HCT116 (cell line): ENCODE results near the gene HSF2BP. TPM values are rescaled to one million over a fixed set of nuclear protein-coding genes. Genes with fewer than 3 reads are reported as not detected.

Source experiments
- ATAC-seq: fragments of 200-7000 bp; cut with Tn5 transposase; 2 replicates; pipeline ENCODE4 v1.9.1; 2020; ENCODE audit warnings: mild to moderate bottlenecking, moderate library complexity
- BruUV-seq: library from RNA; stranded (reverse); fragments of 400-500 nt; replicated peaks from 2 replicates; lab custom pipeline; 2021; lab: Mats Ljungman, UMichigan
- CTCF ChIA-PET: fragments of 300-600 bp; sonication (Branson Sonifier 250); formaldehyde crosslinking; loops from one replicate; lab custom pipeline; 2021; ENCODE audit warnings: antibody characterized with exemption; lab: Charles Lee
- POLR2A ChIA-PET: fragments of 300-600, 350-600 bp; sonication (Branson Sonifier 250); formaldehyde crosslinking; loops from one replicate; lab custom pipeline; 2021; ENCODE audit warnings: antibody characterized with exemption; lab: Charles Lee
- RAD21 ChIA-PET, 2 experiments: fragments of 300-600 bp; sonication (Branson Sonifier 250); formaldehyde crosslinking; loops; one replicate each; lab custom pipeline; 2023; ENCODE audit warnings: low total read pairs in 2 of 2; ENCODE audit not compliant: uncharacterized antibody in 2 of 2, unreplicated experiment in 2 of 2, low non-redundant PET in 1 of 2; lab: Charles Lee
- DNase-seq: peaks from one replicate; pipeline ENCODE4 v3.0.0-alpha.2; 2010; ENCODE audit warnings: low read depth, low spot score
- H2AFZ ChIP-seq: fragments of 200-600 bp; shearing (Covaris generic), sonication (generic); 2 replicates; pipeline ENCODE4 v1.6.1; 2017; ENCODE audit warnings: low read depth, mixed run types, mixed read lengths, antibody characterized with exemption, low read length; ENCODE audit not compliant: poor library complexity, severe bottlenecking
- H3K27ac ChIP-seq: 2 replicates; pipeline ENCODE4 v1.5.1; 2012; ENCODE audit warnings: low read depth, low read length
- H3K27me3 ChIP-seq: fragments of 200-600 bp; sonication (generic); 2 replicates; pipeline ENCODE4 v1.6.1; 2016; ENCODE audit warnings: mixed run types, low read length, mixed read lengths; ENCODE audit not compliant: insufficient read depth
- H3K36me3 ChIP-seq, 2 experiments: fragments of 200-500 bp in 1 of 2; fragments of 200-600 bp in 1 of 2; sonication (Bioruptor generic) in 1 of 2; sonication (generic) in 1 of 2; 2 replicates each; pipeline versions ENCODE4 v1.5.1 to v1.6.1; 2014 to 2016; ENCODE audit warnings: low read length in 2 of 2, inconsistent platforms in 1 of 2, mixed read lengths in 1 of 2, mixed run types in 1 of 2; ENCODE audit not compliant: insufficient read depth in 2 of 2, control insufficient read depth in 1 of 2
- H3K4me1 ChIP-seq, 2 experiments: fragments of 200-600 bp in 1 of 2; sonication (generic) in 1 of 2; 2 replicates each; pipeline versions ENCODE4 v1.5.1 to v1.6.1; 2012 to 2017; ENCODE audit warnings: low read length in 2 of 2, inconsistent platforms in 1 of 2, mild to moderate bottlenecking in 1 of 2, mixed read lengths in 1 of 2, mixed run types in 1 of 2, moderate library complexity in 1 of 2; ENCODE audit not compliant: insufficient read depth in 2 of 2, control insufficient read depth in 1 of 2
- H3K4me2 ChIP-seq: fragments of 200-600 bp; sonication (generic); 2 replicates; pipeline ENCODE4 v1.6.1; 2017; ENCODE audit warnings: mixed run types, low read length, mixed read lengths
- H3K4me3 ChIP-seq, 2 experiments: fragments of 200-600 bp in 1 of 2; sonication (generic) in 1 of 2; replicated peaks in 1 of 2; 2 replicates each; pipeline ENCODE4 v1.5.1; 2011 to 2016; ENCODE audit warnings: low read length in 2 of 2, control low read depth in 1 of 2, low read depth in 1 of 2, mild to moderate bottlenecking in 1 of 2, mixed read lengths in 1 of 2, mixed run types in 1 of 2
- H3K79me2 ChIP-seq: fragments of 200-600 bp; sonication (generic); 2 replicates; pipeline ENCODE4 v1.6.1; 2017; ENCODE audit warnings: mild to moderate bottlenecking, mixed run types, low read length, moderate library complexity, mixed read lengths; ENCODE audit not compliant: insufficient read depth
- H3K9ac ChIP-seq: fragments of 200-600 bp; sonication (generic); 2 replicates; pipeline ENCODE4 v1.6.1; 2016; ENCODE audit warnings: low read length, mixed read lengths
- H3K9me2 ChIP-seq: fragments of 200-600 bp; sonication (generic), shearing (Covaris generic); 2 replicates; pipeline ENCODE4 v1.6.1; 2017; ENCODE audit warnings: mixed run types, mild to moderate bottlenecking, moderate library complexity; ENCODE audit not compliant: insufficient read depth
- H3K9me3 ChIP-seq, 2 experiments: fragments of 200-500 bp in 1 of 2; fragments of 200-600 bp in 1 of 2; sonication (Bioruptor generic) in 1 of 2; sonication (generic) in 1 of 2; 2 replicates each; pipeline ENCODE4 v1.6.1; 2014 to 2017; ENCODE audit warnings: low read length in 2 of 2, mixed read lengths in 2 of 2, inconsistent platforms in 1 of 2, low read depth in 1 of 2, mild to moderate bottlenecking in 1 of 2, mixed run types in 1 of 2, moderate library complexity in 1 of 2; ENCODE audit not compliant: control insufficient read depth in 1 of 2, insufficient read depth in 1 of 2
- H4K20me1 ChIP-seq: fragments of 200-600 bp; sonication (generic), shearing (Covaris generic); 2 replicates; pipeline ENCODE4 v1.6.1; 2017; ENCODE audit warnings: mixed run types, mild to moderate bottlenecking, moderate library complexity; ENCODE audit not compliant: insufficient read depth
- ELF1 ChIP-seq: IDR thresholded peaks from 2 replicates; pipeline ENCODE4 v1.6.1; 2012; ENCODE audit warnings: low read depth, borderline replicate concordance
- EZH2phosphoT487 ChIP-seq: fragments of 200-600 bp; IDR thresholded peaks from 2 replicates; pipeline ENCODE4 v1.6.1; 2018; ENCODE audit warnings: antibody characterized with exemption, borderline replicate concordance
- POLR2A ChIP-seq: IDR thresholded peaks from 2 replicates; pipeline ENCODE4 v1.7.0; 2011; ENCODE audit warnings: borderline replicate concordance; ENCODE audit not compliant: insufficient read depth, insufficient read length; ENCODE audit errors: extremely low read depth
- REST ChIP-seq: IDR thresholded peaks from 2 replicates; pipeline ENCODE4 v1.6.1; 2012; ENCODE audit warnings: low read depth
- SP1 ChIP-seq: IDR thresholded peaks from 2 replicates; pipeline ENCODE4 v1.6.1; 2012; ENCODE audit warnings: low read depth
- intact Hi-C: fragments of 100-400 bp; cut with micrococcal nuclease; formaldehyde crosslinking; loops from 2 replicates; pipeline ENCODE4 v1.10.0; 2022
- total RNA-seq: library from RNA; stranded (reverse); gene quantifications from one replicate; pipeline ENCODE4 v1.2.1, GENCODE V29; 2021; ENCODE audit not compliant: unreplicated experiment

Gene HSF2BP
- total RNA-seq, 1 experiment from 2014 or later: 0.59 TPM

- no TSS peak for BruUV-seq
- CTCF ChIA-PET: interaction anchor here (0.7 kb wide), 1 partner anchor 11 kb away, joined by 3 read pairs; no protein-coding TSS in a partner anchor
These were observed 24.7 kb downstream of the HSF2BP start for GRCh38 chr21:43634618-43635017.

More at GRCh38 chr21:43634618-43635017, 24.7 kb downstream of the HSF2BP start:
- no peaks in the 10 kb centered on the region for H3K27me3 ChIP-seq
- H3K4me3 ChIP-seq: no peak overlapping the region
- no peak overlapping the region for H3K9ac ChIP-seq
- no peaks in the 10 kb centered on the region for H3K36me3 ChIP-seq
- H4K20me1 ChIP-seq: no peaks in the 10 kb centered on the region
- H3K27ac ChIP-seq: no peak overlapping the region
- intact Hi-C loops: no loop called here
- DNase-seq (no peak), ATAC-seq (no peak)
- no peaks in the 10 kb centered on the region for H3K9me2 ChIP-seq
- no peaks in the 10 kb centered on the region for H3K79me2 ChIP-seq
- TF ChIP-seq POLR2A: no peak
- no peak for TF ChIP-seq REST
- no peak for TF ChIP-seq SP1
- no peak for TF ChIP-seq EZH2phosphoT487
- no peak for TF ChIP-seq ELF1
- TF ChIP-seq, all 23 proteins: peak for 0
- RAD21 ChIA-PET: no interaction called here
- no peaks in the 10 kb centered on the region for H3K9me3 ChIP-seq
- H2AFZ ChIP-seq: no peak overlapping the region
- POLR2A ChIA-PET: no interaction called here
- no peaks in the 10 kb centered on the region for H3K4me1 ChIP-seq
- no peak overlapping the region for H3K4me2 ChIP-seq
